Mesenchymal stem cell (in vitro differentiated cells and primary cell): ENCODE data around the gene PHTF2.

Source experiments
- DNase-seq: peaks from one replicate; pipeline ENCODE4 v3.0.0-alpha.2; 2013
- H2AFZ ChIP-seq: one replicate; pipeline ENCODE4 v1.6.1; 2013; ENCODE audit warnings: low read depth, mild to moderate bottlenecking, control low read depth, inconsistent platforms, low read length, moderate library complexity
- H2AK5ac ChIP-seq: 2 replicates; pipeline ENCODE4 v1.6.1; 2013; ENCODE audit warnings: low read length, moderate library complexity, mild to moderate bottlenecking, inconsistent platforms; ENCODE audit not compliant: severe bottlenecking
- H2BK120ac ChIP-seq: one replicate; pipeline ENCODE4 v1.6.1; 2013; ENCODE audit warnings: low read depth, mild to moderate bottlenecking, inconsistent platforms, low read length, moderate library complexity
- H2BK12ac ChIP-seq, 2 experiments: one replicate each; pipeline ENCODE4 v1.6.1; 2013; ENCODE audit warnings: inconsistent platforms in 2 of 2, low read length in 2 of 2, mild to moderate bottlenecking in 2 of 2, moderate library complexity in 2 of 2, control low read depth in 1 of 2
- H2BK15ac ChIP-seq: one replicate; pipeline ENCODE4 v1.6.1; 2013; ENCODE audit warnings: mild to moderate bottlenecking, low read depth, inconsistent platforms; ENCODE audit not compliant: poor library complexity, severe bottlenecking
- H2BK5ac ChIP-seq: 2 replicates; pipeline ENCODE4 v1.6.1; 2013; ENCODE audit warnings: low read depth, mild to moderate bottlenecking, low read length, control low read depth, inconsistent platforms; ENCODE audit not compliant: poor library complexity, severe bottlenecking
- H3K14ac ChIP-seq, 2 experiments: one replicate each; pipeline ENCODE4 v1.6.1; 2013; ENCODE audit warnings: inconsistent platforms in 2 of 2, low read length in 2 of 2, control low read depth in 1 of 2, mild to moderate bottlenecking in 1 of 2, moderate library complexity in 1 of 2
- H3K18ac ChIP-seq, 2 experiments: one replicate each; pipeline ENCODE4 v1.6.1; 2013; ENCODE audit warnings: inconsistent platforms in 2 of 2, low read length in 2 of 2, control low read depth in 1 of 2, low read depth in 1 of 2, mild to moderate bottlenecking in 1 of 2
- H3K23ac ChIP-seq, 2 experiments: one replicate each; pipeline ENCODE4 v1.6.1; 2013; ENCODE audit warnings: inconsistent platforms in 2 of 2, low read length in 2 of 2, mild to moderate bottlenecking in 2 of 2, moderate library complexity in 2 of 2, control low read depth in 1 of 2
- H3K27ac ChIP-seq: 2 replicates; pipeline ENCODE4 v1.5.1; 2013; ENCODE audit warnings: mild to moderate bottlenecking, moderate library complexity, low read length, control low read depth, inconsistent platforms; ENCODE audit not compliant: poor library complexity, severe bottlenecking
- H3K27me3 ChIP-seq, 2 experiments: 2 replicates each; pipeline versions ENCODE4 v1.6.1 to v1.7.0; 2013; ENCODE audit warnings: low read length in 2 of 2, mild to moderate bottlenecking in 2 of 2, moderate library complexity in 2 of 2, control low read depth in 1 of 2, inconsistent platforms in 1 of 2; ENCODE audit not compliant: control insufficient read depth in 1 of 2, insufficient read depth in 1 of 2
- H3K36me3 ChIP-seq, 2 experiments: 2 replicates each; pipeline versions ENCODE4 v1.6.1 to v1.7.0; 2013; ENCODE audit warnings: low read length in 2 of 2, control low read depth in 1 of 2, inconsistent platforms in 1 of 2, low read depth in 1 of 2, mild to moderate bottlenecking in 1 of 2; ENCODE audit not compliant: insufficient read depth in 2 of 2, control insufficient read depth in 1 of 2
- H3K4ac ChIP-seq, 2 experiments: one replicate each; pipeline ENCODE4 v1.6.1; 2013; ENCODE audit warnings: inconsistent platforms in 2 of 2, low read length in 2 of 2, mild to moderate bottlenecking in 2 of 2, moderate library complexity in 2 of 2, control low read depth in 1 of 2, low read depth in 1 of 2
- H3K4me1 ChIP-seq: 2 replicates; pipeline ENCODE4 v1.6.1; 2013; ENCODE audit warnings: low read depth, low read length, control low read depth; ENCODE audit not compliant: control insufficient read depth, insufficient read depth
- H3K4me2 ChIP-seq: 2 replicates; pipeline ENCODE4 v1.6.1; 2013; ENCODE audit warnings: low read length, mild to moderate bottlenecking, inconsistent platforms; ENCODE audit not compliant: poor library complexity, severe bottlenecking
- H3K4me3 ChIP-seq, 2 experiments: 2 replicates each; pipeline versions ENCODE4 v1.5.1 to v1.7.0; 2013; ENCODE audit warnings: low read length in 2 of 2, mild to moderate bottlenecking in 2 of 2, control low read depth in 1 of 2, low read depth in 1 of 2; ENCODE audit not compliant: insufficient read depth in 1 of 2
- H3K79me1 ChIP-seq: replicated peaks from 2 replicates; pipeline ENCODE4 v1.6.1; 2013; ENCODE audit warnings: mild to moderate bottlenecking, control low read depth, low read length, inconsistent platforms; ENCODE audit not compliant: poor library complexity, severe bottlenecking
- H3K9ac ChIP-seq: 2 replicates; pipeline ENCODE4 v1.7.0; 2013; ENCODE audit warnings: mild to moderate bottlenecking, low read length, moderate library complexity
- H3K9me3 ChIP-seq: 2 replicates; pipeline ENCODE4 v1.7.0; 2013; ENCODE audit warnings: mild to moderate bottlenecking, low read length; ENCODE audit not compliant: control insufficient read depth
- H4K8ac ChIP-seq: one replicate; pipeline ENCODE4 v1.6.1; 2013; ENCODE audit warnings: inconsistent platforms, mild to moderate bottlenecking, low read length, moderate library complexity
- H4K91ac ChIP-seq: one replicate; pipeline ENCODE4 v1.6.1; 2013; ENCODE audit warnings: mild to moderate bottlenecking, low read length, inconsistent platforms
- WGBS: methylation state at CpG from one replicate; pipeline ENCODE4 v1.1.7; 2013; ENCODE audit warnings: mixed read lengths; 5-methylcytosine and 5-hydroxymethylcytosine counted together

The PHTF2 gene

GRCh38 chr7:77797734-77798393, 709 bp upstream of the PHTF2 start:
- Histone ChIP-seq H3K4me2 (peak overlapping the region; percentile 77), H3K18ac (peak overlapping the region; percentile 96 to 97), H2AFZ (peak overlapping the region; percentile 33), H3K9ac (peak overlapping the region; percentile 97), H2AK5ac (no peak overlapping the region), H3K4ac (peak overlapping the region in 1 of 2 experiments; percentile 92), H4K91ac (peak overlapping the region; percentile 96), H4K8ac (peak overlapping the region; percentile 92), H3K36me3 (peaks cover 7 to 18% of the 10 kb centered on the region in 2 experiments), H3K79me1 (peaks cover 14% of the 10 kb centered on the region), H3K23ac (no peak overlapping the region), H2BK15ac (peak overlapping the region; percentile 56), H2BK5ac (peak overlapping the region; percentile 8), H2BK120ac (peak overlapping the region; percentile 82), H3K4me3 (peak overlapping the region; percentile 83 to 95), H3K4me1 (peaks cover 1% of the 10 kb centered on the region), H2BK12ac (peak overlapping the region; percentile 17 to 60), H3K9me3 (no peaks in the 10 kb centered on the region), H3K14ac (peak overlapping the region in 1 of 2 experiments; percentile 87), H3K27me3 (no peaks in the 10 kb centered on the region), H3K27ac (peak overlapping the region; percentile 81)
- no peak for DNase-seq
- WGBS, result 0% methylated on average over 35 of the region's 35 CpGs

- Histone ChIP-seq H4K8ac (peak overlapping the region; percentile 87), H2BK15ac (peak overlapping the region; percentile 57), H3K4me1 (peaks cover 1% of the 10 kb centered on the region), H3K9ac (peak overlapping the region; percentile 97), H3K23ac (peak overlapping the region; percentile 67 to 75), H3K4me3 (peak overlapping the region; percentile 89 to 95), H3K4me2 (peak overlapping the region; percentile 64), H2AFZ (peak overlapping the region; percentile 59), H2BK12ac (peak overlapping the region in 1 of 2 experiments; percentile 49), H3K27ac (peak overlapping the region; percentile 75), H3K27me3 (no peaks in the 10 kb centered on the region), H3K79me1 (peaks cover 12% of the 10 kb centered on the region), H4K91ac (peak overlapping the region; percentile 57), H3K36me3 (peaks cover 7 to 9% of the 10 kb centered on the region in 2 experiments), H3K4ac (peak overlapping the region; percentile 58 to 94), H2AK5ac (no peak overlapping the region), H2BK120ac (peak overlapping the region; percentile 27), H3K18ac (peak overlapping the region; percentile 88 to 96), H2BK5ac (peak overlapping the region; percentile 66), H3K14ac (peak overlapping the region in 1 of 2 experiments; percentile 97), H3K9me3 (no peaks in the 10 kb centered on the region)
- peak; percentile 60 for DNase-seq
- WGBS, result 1% methylated on average over 52 of the region's 55 CpGs
These were observed 748 bp downstream of the PHTF2 start for GRCh38 chr7:77799078-77799964.

- Histone ChIP-seq H3K18ac (no peak overlapping the region), H4K8ac (peak overlapping the region; percentile 20), H2AFZ (no peak overlapping the region), H3K9me3 (no peaks in the 10 kb centered on the region), H4K91ac (no peak overlapping the region), H3K14ac (no peak overlapping the region), H3K4me2 (peak overlapping the region; percentile 48), H3K23ac (no peak overlapping the region), H2BK5ac (no peak overlapping the region), H3K4ac (no peak overlapping the region), H2BK15ac (no peak overlapping the region), H3K27ac (no peak overlapping the region), H3K4me3 (peak overlapping the region in 1 of 2 experiments; percentile 95), H3K9ac (peak overlapping the region; percentile 97), H2AK5ac (no peak overlapping the region), H3K36me3 (peaks cover 2% of the 10 kb centered on the region in 2 experiments), H3K27me3 (no peaks in the 10 kb centered on the region), H3K4me1 (peaks cover 1% of the 10 kb centered on the region), H3K79me1 (peaks cover 12% of the 10 kb centered on the region), H2BK120ac (no peak overlapping the region), H2BK12ac (no peak overlapping the region)
- peak; percentile 23 for DNase-seq
- WGBS, result 41% methylated on average over 4 of the region's 4 CpGs
These were observed 1.6 kb downstream of the PHTF2 start for GRCh38 chr7:77800158-77800557.

- Histone ChIP-seq H4K91ac (no peak overlapping the region), H2BK5ac (no peak overlapping the region), H3K27me3 (no peaks in the 10 kb centered on the region), H2BK15ac (no peak overlapping the region), H3K14ac (no peak overlapping the region), H2AK5ac (no peak overlapping the region), H3K9ac (no peak overlapping the region), H3K36me3 (no peaks in the 10 kb centered on the region), H3K9me3 (peaks cover 2% of the 10 kb centered on the region), H3K4ac (no peak overlapping the region), H3K4me3 (no peak overlapping the region), H2BK120ac (no peak overlapping the region), H2AFZ (no peak overlapping the region), H3K23ac (no peak overlapping the region), H3K18ac (no peak overlapping the region), H3K4me1 (peaks cover 1% of the 10 kb centered on the region), H3K79me1 (peaks cover 12% of the 10 kb centered on the region), H2BK12ac (no peak overlapping the region), H4K8ac (no peak overlapping the region), H3K27ac (no peak overlapping the region), H3K4me2 (no peak overlapping the region)
- WGBS, result no CpG with 5 or more reads among the region's 2 CpGs
- no peak for DNase-seq
These were observed 2.2 kb downstream of the PHTF2 start for GRCh38 chr7:77800730-77801129.
